ENCODE results near the gene JAZF1.

JAZF1 gene

DNA sequence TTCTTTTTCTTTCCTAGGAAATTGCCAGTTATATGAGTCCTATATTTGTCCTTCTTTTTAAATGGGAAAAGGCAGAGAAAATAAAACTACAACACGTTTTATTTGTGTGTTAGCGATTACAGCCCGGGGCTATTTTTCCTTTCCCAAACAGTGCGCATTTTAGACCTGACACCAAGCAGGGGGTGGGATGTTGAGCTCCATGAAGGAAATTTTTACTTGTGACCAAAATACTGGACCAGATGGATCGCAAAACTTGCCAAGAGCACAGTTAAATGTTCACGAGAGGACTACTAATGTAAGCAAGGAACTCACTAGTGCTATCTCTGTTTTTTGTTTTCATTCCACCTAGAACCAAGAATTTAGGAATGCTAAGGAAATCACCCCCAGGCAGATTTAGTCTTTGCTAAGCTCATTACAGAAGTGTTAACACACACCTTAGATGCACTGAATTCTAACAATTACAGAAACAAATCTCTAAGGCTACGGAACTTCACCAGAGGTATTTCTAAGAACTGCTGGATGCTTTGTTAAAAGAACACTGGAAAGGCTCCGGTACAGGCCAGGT, 114.8 kb downstream of the JAZF1 start:
- H2BK5ac ChIP-seq (ENCODE audit: low read depth, low read length, poor library complexity, severe bottlenecking): no peak overlapping the region
- peaks cover 0 to 6% of the 10 kb centered on the region in 2 experiments for H3K36me3 ChIP-seq (ENCODE audit: control insufficient read depth in 1 of 2, insufficient read depth in 2 of 2, low read depth in 1 of 2, low read length in 2 of 2)
- no peak overlapping the region for H2AK5ac ChIP-seq (ENCODE audit: low read length, severe bottlenecking)
- no peaks in the 10 kb centered on the region for H3K27me3 ChIP-seq (ENCODE audit: control insufficient read depth in 1 of 2, insufficient read depth in 1 of 2, low read length in 2 of 2)
- H2BK15ac ChIP-seq (ENCODE audit: low read depth, poor library complexity, severe bottlenecking): no peak overlapping the region
- H3K4ac ChIP-seq (ENCODE audit: low read depth in 1 of 2, low read length in 2 of 2): peak overlapping the region in 1 of 2 experiments; percentile 9
- H3K18ac ChIP-seq (ENCODE audit: low read depth in 1 of 2, low read length in 2 of 2): peak overlapping the region in 1 of 2 experiments; percentile 21
- H3K27ac ChIP-seq (ENCODE audit: low read length, poor library complexity, severe bottlenecking): no peak overlapping the region
- H2AFZ ChIP-seq (ENCODE audit: low read depth, low read length): no peak overlapping the region
- no peak overlapping the region for H3K23ac ChIP-seq (ENCODE audit: low read length in 2 of 2)
- H3K9me3 ChIP-seq (ENCODE audit: control insufficient read depth, low read length): no peaks in the 10 kb centered on the region
- H3K4me1 ChIP-seq (ENCODE audit: control insufficient read depth, insufficient read depth, low read depth, low read length): peaks cover 7% of the 10 kb centered on the region
- DNase-seq: no peak
- no peak overlapping the region for H3K4me3 ChIP-seq (ENCODE audit: insufficient read depth in 1 of 2, low read depth in 1 of 2, low read length in 2 of 2)
- peak overlapping the region; percentile 63 for H3K9ac ChIP-seq (ENCODE audit: low read length)
- no peak overlapping the region for H4K91ac ChIP-seq (ENCODE audit: low read length)
- peaks cover 24% of the 10 kb centered on the region for H3K79me1 ChIP-seq (replicated peaks; ENCODE audit: low read length, poor library complexity, severe bottlenecking)
- no peak overlapping the region for H4K8ac ChIP-seq (ENCODE audit: low read length)
- H3K14ac ChIP-seq (ENCODE audit: low read length in 2 of 2): peak overlapping the region in 1 of 2 experiments; percentile 46
- H2BK120ac ChIP-seq (ENCODE audit: low read depth, low read length): no peak overlapping the region
- whole genome bisulfite sequencing: 94% methylated on average over 8 of the region's 8 CpGs
- no peak overlapping the region for H2BK12ac ChIP-seq (ENCODE audit: low read length in 2 of 2)
- H3K4me2 ChIP-seq (ENCODE audit: low read length, poor library complexity, severe bottlenecking): no peak overlapping the region

DNA sequence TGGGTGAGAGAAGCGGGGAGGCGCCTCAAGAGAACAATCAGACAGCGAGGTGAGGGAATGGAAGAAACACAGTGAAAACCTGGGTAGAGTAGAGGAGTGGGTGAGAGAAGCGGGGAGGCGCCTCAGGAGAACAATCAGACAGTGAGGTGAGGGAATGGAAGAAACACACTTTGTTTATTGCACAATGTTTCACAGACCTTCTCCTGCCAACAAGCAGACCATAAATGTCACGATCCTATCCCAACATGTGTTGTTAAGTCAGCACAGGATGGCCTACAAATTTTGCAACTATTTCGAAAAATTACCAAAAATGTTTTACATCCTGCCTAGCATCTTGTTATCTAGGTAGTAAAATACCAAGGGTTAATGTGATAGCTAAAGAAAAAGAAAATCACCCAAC, 115.3 kb downstream of the JAZF1 start:
- H2AK5ac ChIP-seq (ENCODE audit: low read length, severe bottlenecking): no peak overlapping the region
- H4K91ac ChIP-seq (ENCODE audit: low read length): no peak overlapping the region
- no peak for DNase-seq
- no peak overlapping the region for H4K8ac ChIP-seq (ENCODE audit: low read length)
- peak overlapping the region; percentile 63 for H3K9ac ChIP-seq (ENCODE audit: low read length)
- no peak overlapping the region for H2BK120ac ChIP-seq (ENCODE audit: low read depth, low read length)
- WGBS: 96% methylated on average over 6 of the region's 7 CpGs
- no peak overlapping the region for H2BK5ac ChIP-seq (ENCODE audit: low read depth, low read length, poor library complexity, severe bottlenecking)
- H3K23ac ChIP-seq (ENCODE audit: low read length in 2 of 2): no peak overlapping the region
- H3K4me3 ChIP-seq (ENCODE audit: insufficient read depth in 1 of 2, low read depth in 1 of 2, low read length in 2 of 2): no peak overlapping the region
- H3K14ac ChIP-seq (ENCODE audit: low read length in 2 of 2): no peak overlapping the region
- H3K4me1 ChIP-seq (ENCODE audit: control insufficient read depth, insufficient read depth, low read depth, low read length): peaks cover 7% of the 10 kb centered on the region
- H3K79me1 ChIP-seq (replicated peaks; ENCODE audit: low read length, poor library complexity, severe bottlenecking): peaks cover 24% of the 10 kb centered on the region
- no peak overlapping the region for H2AFZ ChIP-seq (ENCODE audit: low read depth, low read length)
- H2BK12ac ChIP-seq (ENCODE audit: low read length in 2 of 2): no peak overlapping the region
- no peaks in the 10 kb centered on the region for H3K27me3 ChIP-seq (ENCODE audit: control insufficient read depth in 1 of 2, insufficient read depth in 1 of 2, low read length in 2 of 2)
- H2BK15ac ChIP-seq (ENCODE audit: low read depth, poor library complexity, severe bottlenecking): no peak overlapping the region
- peak overlapping the region in 1 of 2 experiments; percentile 22 for H3K4ac ChIP-seq (ENCODE audit: low read depth in 1 of 2, low read length in 2 of 2)
- H3K18ac ChIP-seq (ENCODE audit: low read depth in 1 of 2, low read length in 2 of 2): no peak overlapping the region
- H3K9me3 ChIP-seq (ENCODE audit: control insufficient read depth, low read length): no peaks in the 10 kb centered on the region
- peaks cover 0 to 6% of the 10 kb centered on the region in 2 experiments for H3K36me3 ChIP-seq (ENCODE audit: control insufficient read depth in 1 of 2, insufficient read depth in 2 of 2, low read depth in 1 of 2, low read length in 2 of 2)
- no peak overlapping the region for H3K4me2 ChIP-seq (ENCODE audit: low read length, poor library complexity, severe bottlenecking)
- no peak overlapping the region for H3K27ac ChIP-seq (ENCODE audit: low read length, poor library complexity, severe bottlenecking)

DNA sequence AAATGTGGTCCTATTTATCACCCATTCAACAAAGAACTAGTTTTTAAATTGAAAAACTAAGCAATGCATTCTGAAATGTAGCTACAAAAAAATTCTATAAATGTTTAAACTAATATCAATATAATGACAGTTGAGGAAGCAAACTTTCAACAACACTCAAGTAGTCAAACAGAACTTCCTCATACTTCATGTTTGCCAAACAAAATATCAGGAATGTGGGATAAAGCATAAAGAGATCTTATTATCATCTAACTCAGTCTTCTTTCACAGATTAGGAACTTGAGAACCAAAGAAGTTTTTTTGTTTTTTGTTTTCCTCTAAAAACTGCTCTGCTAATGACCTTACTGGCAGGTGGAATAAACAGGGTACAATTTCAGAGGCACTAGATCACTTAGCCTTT, 116.2 kb downstream of the JAZF1 start:
- H3K18ac ChIP-seq (ENCODE audit: low read depth in 1 of 2, low read length in 2 of 2): no peak overlapping the region
- H3K4ac ChIP-seq (ENCODE audit: low read depth in 1 of 2, low read length in 2 of 2): no peak overlapping the region
- H3K27ac ChIP-seq (ENCODE audit: low read length, poor library complexity, severe bottlenecking): no peak overlapping the region
- no peak overlapping the region for H3K9ac ChIP-seq (ENCODE audit: low read length)
- H3K14ac ChIP-seq (ENCODE audit: low read length in 2 of 2): no peak overlapping the region
- H2BK120ac ChIP-seq (ENCODE audit: low read depth, low read length): no peak overlapping the region
- no peak overlapping the region for H3K23ac ChIP-seq (ENCODE audit: low read length in 2 of 2)
- H3K79me1 ChIP-seq (replicated peaks; ENCODE audit: low read length, poor library complexity, severe bottlenecking): peaks cover 18% of the 10 kb centered on the region
- no peak overlapping the region for H2BK12ac ChIP-seq (ENCODE audit: low read length in 2 of 2)
- H4K91ac ChIP-seq (ENCODE audit: low read length): no peak overlapping the region
- H3K36me3 ChIP-seq (ENCODE audit: control insufficient read depth in 1 of 2, insufficient read depth in 2 of 2, low read depth in 1 of 2, low read length in 2 of 2): peaks cover 0 to 2% of the 10 kb centered on the region in 2 experiments
- no peak overlapping the region for H4K8ac ChIP-seq (ENCODE audit: low read length)
- H3K4me2 ChIP-seq (ENCODE audit: low read length, poor library complexity, severe bottlenecking): no peak overlapping the region
- no peaks in the 10 kb centered on the region for H3K9me3 ChIP-seq (ENCODE audit: control insufficient read depth, low read length)
- H2AK5ac ChIP-seq (ENCODE audit: low read length, severe bottlenecking): no peak overlapping the region
- H3K4me1 ChIP-seq (ENCODE audit: control insufficient read depth, insufficient read depth, low read depth, low read length): peaks cover 7% of the 10 kb centered on the region
- H2BK15ac ChIP-seq (ENCODE audit: low read depth, poor library complexity, severe bottlenecking): no peak overlapping the region
- DNase-seq: no peak
- no peaks in the 10 kb centered on the region for H3K27me3 ChIP-seq (ENCODE audit: control insufficient read depth in 1 of 2, insufficient read depth in 1 of 2, low read length in 2 of 2)
- H2AFZ ChIP-seq (ENCODE audit: low read depth, low read length): no peak overlapping the region
- H3K4me3 ChIP-seq (ENCODE audit: insufficient read depth in 1 of 2, low read depth in 1 of 2, low read length in 2 of 2): no peak overlapping the region
- no peak overlapping the region for H2BK5ac ChIP-seq (ENCODE audit: low read depth, low read length, poor library complexity, severe bottlenecking)

DNA sequence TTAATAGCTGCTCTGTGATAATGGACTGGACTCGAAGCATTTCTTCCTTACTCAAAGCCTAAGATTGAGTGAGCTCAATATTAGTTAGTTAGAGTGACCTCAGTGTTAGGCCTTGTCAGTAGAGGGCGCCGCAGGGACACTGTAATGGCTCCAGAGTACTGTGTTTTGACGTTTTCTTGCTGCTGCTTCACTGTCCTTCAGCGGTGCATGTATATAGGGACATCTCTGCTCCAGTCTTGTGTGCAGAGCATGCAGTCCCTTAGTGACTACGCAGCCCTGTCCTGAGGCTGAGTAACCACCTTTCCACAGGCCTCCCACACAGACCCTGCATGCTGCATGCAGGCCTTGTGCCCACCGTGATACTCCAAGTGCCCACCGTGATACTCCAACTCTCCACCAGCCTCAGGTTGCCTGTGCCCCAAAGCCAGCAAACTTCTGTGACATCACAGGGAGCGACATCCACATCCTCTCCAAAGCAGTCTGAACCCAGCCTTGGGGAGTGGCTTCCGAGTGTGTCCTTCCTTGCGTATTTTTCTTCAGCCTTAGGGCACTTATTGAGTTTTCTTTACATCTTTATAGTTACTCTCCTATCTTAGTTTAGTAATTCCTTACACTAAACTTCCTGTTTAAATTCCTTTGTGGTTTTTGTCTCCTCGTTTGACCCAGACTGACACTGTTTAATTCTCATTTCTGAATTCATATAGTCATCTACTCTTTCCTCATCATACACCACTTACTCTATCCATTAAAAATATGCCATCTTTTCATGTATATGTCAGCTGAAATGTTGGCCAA, 118.2 kb downstream of the JAZF1 start:
- no peak overlapping the region for H2BK5ac ChIP-seq (ENCODE audit: low read depth, low read length, poor library complexity, severe bottlenecking)
- peaks cover 7% of the 10 kb centered on the region for H3K4me1 ChIP-seq (ENCODE audit: control insufficient read depth, insufficient read depth, low read depth, low read length)
- peak overlapping the region; percentile 71 for H4K91ac ChIP-seq (ENCODE audit: low read length)
- WGBS: 30% methylated on average over 9 of the region's 12 CpGs
- peak overlapping the region; percentile 28 for H3K27ac ChIP-seq (ENCODE audit: low read length, poor library complexity, severe bottlenecking)
- no peak overlapping the region for H2BK120ac ChIP-seq (ENCODE audit: low read depth, low read length)
- no peak overlapping the region for H3K4me2 ChIP-seq (ENCODE audit: low read length, poor library complexity, severe bottlenecking)
- no peak overlapping the region for H3K4me3 ChIP-seq (ENCODE audit: insufficient read depth in 1 of 2, low read depth in 1 of 2, low read length in 2 of 2)
- peak overlapping the region; percentile 92 for H4K8ac ChIP-seq (ENCODE audit: low read length)
- no peak overlapping the region for H3K23ac ChIP-seq (ENCODE audit: low read length in 2 of 2)
- H3K27me3 ChIP-seq (ENCODE audit: control insufficient read depth in 1 of 2, insufficient read depth in 1 of 2, low read length in 2 of 2): no peaks in the 10 kb centered on the region
- peak overlapping the region; percentile 43 for H2AFZ ChIP-seq (ENCODE audit: low read depth, low read length)
- peak overlapping the region; percentile 2 to 72 for H3K4ac ChIP-seq (ENCODE audit: low read depth in 1 of 2, low read length in 2 of 2)
- peaks cover 19% of the 10 kb centered on the region for H3K79me1 ChIP-seq (replicated peaks; ENCODE audit: low read length, poor library complexity, severe bottlenecking)
- H3K9me3 ChIP-seq (ENCODE audit: control insufficient read depth, low read length): no peaks in the 10 kb centered on the region
- DNase-seq: peak; percentile 87
- peaks cover 0 to 2% of the 10 kb centered on the region in 2 experiments for H3K36me3 ChIP-seq (ENCODE audit: control insufficient read depth in 1 of 2, insufficient read depth in 2 of 2, low read depth in 1 of 2, low read length in 2 of 2)
- peak overlapping the region; percentile 29 for H2AK5ac ChIP-seq (ENCODE audit: low read length, severe bottlenecking)
- peak overlapping the region in 1 of 2 experiments; percentile 96 for H2BK12ac ChIP-seq (ENCODE audit: low read length in 2 of 2)
- peak overlapping the region; percentile 78 to 93 for H3K18ac ChIP-seq (ENCODE audit: low read depth in 1 of 2, low read length in 2 of 2)
- H2BK15ac ChIP-seq (ENCODE audit: low read depth, poor library complexity, severe bottlenecking): no peak overlapping the region
- peak overlapping the region in 1 of 2 experiments; percentile 89 for H3K14ac ChIP-seq (ENCODE audit: low read length in 2 of 2)
- peak overlapping the region; percentile 29 for H3K9ac ChIP-seq (ENCODE audit: low read length)
